Thyroid gland (tissue), 4 donors: Measurements from ENCODE around the gene CD3G. TPM values are rescaled to one million over a fixed set of nuclear protein-coding genes. Genes with fewer than 3 reads are reported as not detected.
A peak's percentile ranks its signal among the peaks of the same experiment; 100 is the strongest.

ENCODE experiments used
- DNase-seq, 2 donors: peaks; one replicate each; pipeline ENCODE4 v3.0.0-alpha.2; 2019
- H3K27ac ChIP-seq, 3 donors: fragments of 200-600 bp; sonication (generic); 1 replicate in 2 of 3; 2 replicates in 1 of 3; pipeline ENCODE4 v1.5.1; 2016 to 2019; ENCODE audit warnings: mild to moderate bottlenecking in 1 of 3, moderate library complexity in 1 of 3
- H3K27me3 ChIP-seq: fragments of 200-600 bp; sonication (generic); one replicate; pipeline ENCODE4 v1.5.1; 2019
- H3K36me3 ChIP-seq, 2 donors: fragments of 200-600 bp; sonication (generic); one replicate each; pipeline ENCODE4 v1.5.1; 2016 to 2019
- H3K4me1 ChIP-seq, 2 donors: fragments of 200-600 bp; sonication (generic); one replicate each; pipeline ENCODE4 v1.5.1; 2017 to 2019
- H3K4me3 ChIP-seq, 3 donors: fragments of 200-600 bp; sonication (generic); replicated peaks in 1 of 3; 1 replicate in 2 of 3; 2 replicates in 1 of 3; pipeline ENCODE4 v1.5.1; 2016; ENCODE audit warnings: mild to moderate bottlenecking in 1 of 3
- H3K9me3 ChIP-seq: fragments of 200-600 bp; sonication (generic); one replicate; pipeline ENCODE4 v1.5.1; 2017
- POLR2A ChIP-seq, 2 donors: fragments of 450-650 bp; IDR thresholded peaks; one replicate each; pipeline ENCODE4 v1.6.1; 2017; ENCODE audit warnings: antibody characterized with exemption in 2 of 2, mild to moderate bottlenecking in 2 of 2, moderate library complexity in 1 of 2
- WGBS, 2 donors: methylation state at CpG; one replicate each; pipeline ENCODE4 v1.1.5; 2017; 5-methylcytosine and 5-hydroxymethylcytosine counted together
- intact Hi-C: fragments of 100-400 bp; cut with DNase I; formaldehyde crosslinking; loops from one replicate; pipeline ENCODE4 v1.15.1; 2023
- total RNA-seq, 4 donors: library from RNA; depleted of rRNA; stranded (reverse); fragments of >200 nt; gene quantifications; one replicate each; pipeline ENCODE4 v1.2.3, GENCODE V29; 2016
- TF ChIP-seq, protein P1 (sequence below), 6 experiments: fragments of 200-600 bp in 3 of 6; fragments of 450-650 bp in 3 of 6; sonication (generic) in 3 of 6; IDR thresholded peaks; one replicate each; pipeline ENCODE4 v1.5.1; 2016 to 2019; ENCODE audit warnings: antibody characterized with exemption in 6 of 6, mild to moderate bottlenecking in 2 of 6, inconsistent platforms in 1 of 6, moderate library complexity in 1 of 6

Gene CD3G
- total RNA-seq, 4 donors from 2014 or later, result 1.2 to 4.3 (median 1.9) TPM

DNA sequence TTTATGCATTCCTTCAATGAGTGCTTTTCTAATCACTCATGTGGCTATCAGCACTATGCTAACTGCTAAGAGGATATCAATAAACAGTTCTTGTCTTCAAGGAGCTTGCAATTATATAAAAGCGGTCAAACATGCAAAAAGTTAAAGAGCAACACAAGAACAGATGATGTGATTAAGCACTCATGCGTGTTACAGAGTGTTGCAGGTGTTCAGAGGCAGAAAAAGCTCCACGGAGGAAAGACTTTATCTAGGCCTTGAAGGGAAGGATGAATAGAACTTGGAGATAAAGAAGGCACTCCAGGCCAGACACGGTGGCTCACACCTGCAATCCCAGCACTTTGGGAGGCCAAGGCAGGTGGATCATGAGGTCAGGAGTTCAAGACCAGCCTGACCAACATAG lies 26.0 kb upstream of the CD3G start:
- WGBS, 2 donors, result 76 to 77% methylated on average over 4 of the region's 4 CpGs
- intact Hi-C loops, result no loop called here
- no peak overlapping the region for H3K4me3 ChIP-seq
- H3K9me3 ChIP-seq, result no peaks in the 10 kb centered on the region
- no peak overlapping the region for H3K27ac ChIP-seq
- DNase-seq, result no peak
- peaks cover 0 to 25% of the 10 kb centered on the region in 2 donors for H3K4me1 ChIP-seq
- TF ChIP-seq, protein P1, sequence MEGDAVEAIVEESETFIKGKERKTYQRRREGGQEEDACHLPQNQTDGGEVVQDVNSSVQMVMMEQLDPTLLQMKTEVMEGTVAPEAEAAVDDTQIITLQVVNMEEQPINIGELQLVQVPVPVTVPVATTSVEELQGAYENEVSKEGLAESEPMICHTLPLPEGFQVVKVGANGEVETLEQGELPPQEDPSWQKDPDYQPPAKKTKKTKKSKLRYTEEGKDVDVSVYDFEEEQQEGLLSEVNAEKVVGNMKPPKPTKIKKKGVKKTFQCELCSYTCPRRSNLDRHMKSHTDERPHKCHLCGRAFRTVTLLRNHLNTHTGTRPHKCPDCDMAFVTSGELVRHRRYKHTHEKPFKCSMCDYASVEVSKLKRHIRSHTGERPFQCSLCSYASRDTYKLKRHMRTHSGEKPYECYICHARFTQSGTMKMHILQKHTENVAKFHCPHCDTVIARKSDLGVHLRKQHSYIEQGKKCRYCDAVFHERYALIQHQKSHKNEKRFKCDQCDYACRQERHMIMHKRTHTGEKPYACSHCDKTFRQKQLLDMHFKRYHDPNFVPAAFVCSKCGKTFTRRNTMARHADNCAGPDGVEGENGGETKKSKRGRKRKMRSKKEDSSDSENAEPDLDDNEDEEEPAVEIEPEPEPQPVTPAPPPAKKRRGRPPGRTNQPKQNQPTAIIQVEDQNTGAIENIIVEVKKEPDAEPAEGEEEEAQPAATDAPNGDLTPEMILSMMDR (IDR thresholded peaks at IDR 0.05), result no peak
- no peak for TF ChIP-seq POLR2A (IDR thresholded peaks at IDR 0.05)
- H3K36me3 ChIP-seq, result no peaks in the 10 kb centered on the region
- H3K27me3 ChIP-seq, result peaks cover under 1% of the 10 kb centered on the region

DNA sequence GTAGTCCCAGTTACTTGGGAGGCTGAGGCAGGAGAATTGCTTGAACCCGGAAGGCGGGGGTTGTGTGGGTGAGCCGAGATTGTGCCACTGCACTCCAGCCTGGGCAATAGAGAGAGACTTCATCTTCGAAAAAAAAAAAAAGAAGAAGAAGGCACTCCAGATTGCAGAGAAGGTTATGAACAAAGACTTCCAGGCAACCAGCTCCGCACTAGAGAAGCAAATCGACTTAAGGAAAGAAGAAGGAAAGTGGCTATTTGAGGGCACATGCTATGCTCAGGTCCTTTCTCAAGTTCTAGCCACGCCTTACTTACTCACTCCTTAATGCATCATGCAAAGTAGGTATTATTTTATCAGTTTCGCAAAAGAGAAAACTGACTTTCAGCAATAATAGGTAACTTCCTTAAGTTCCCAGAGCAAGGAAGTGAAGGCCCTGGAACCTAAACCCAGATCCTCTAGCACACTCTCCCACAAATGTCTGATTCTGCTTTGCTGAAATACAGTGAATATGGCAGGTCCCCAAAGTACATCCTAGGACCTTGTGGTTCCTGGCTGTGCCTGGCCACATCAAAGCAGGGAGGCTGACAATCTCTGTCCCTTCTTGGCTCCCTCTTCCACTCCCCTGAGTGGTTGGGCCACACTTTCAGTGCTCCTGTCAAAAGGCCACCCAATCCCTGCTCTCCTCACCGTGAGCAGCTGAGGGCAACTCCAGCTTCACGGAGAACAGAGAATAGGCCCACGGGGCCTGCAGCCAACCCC lies 25.4 kb upstream of the CD3G start:
- H3K27ac ChIP-seq, result no peak overlapping the region
- H3K4me3 ChIP-seq, result no peak overlapping the region
- no peaks in the 10 kb centered on the region for H3K9me3 ChIP-seq
- intact Hi-C loops, result no loop called here
- H3K4me1 ChIP-seq, result peaks cover 0 to 25% of the 10 kb centered on the region in 2 donors
- H3K27me3 ChIP-seq, result no peaks in the 10 kb centered on the region
- no peak for TF ChIP-seq POLR2A (IDR thresholded peaks at IDR 0.05)
- TF ChIP-seq, protein P1 (IDR thresholded peaks at IDR 0.05), result no peak
- no peak for DNase-seq
- WGBS, 2 donors, result 89 to 93% methylated on average over 11 of the region's 11 CpGs
- H3K36me3 ChIP-seq, result no peaks in the 10 kb centered on the region

DNA sequence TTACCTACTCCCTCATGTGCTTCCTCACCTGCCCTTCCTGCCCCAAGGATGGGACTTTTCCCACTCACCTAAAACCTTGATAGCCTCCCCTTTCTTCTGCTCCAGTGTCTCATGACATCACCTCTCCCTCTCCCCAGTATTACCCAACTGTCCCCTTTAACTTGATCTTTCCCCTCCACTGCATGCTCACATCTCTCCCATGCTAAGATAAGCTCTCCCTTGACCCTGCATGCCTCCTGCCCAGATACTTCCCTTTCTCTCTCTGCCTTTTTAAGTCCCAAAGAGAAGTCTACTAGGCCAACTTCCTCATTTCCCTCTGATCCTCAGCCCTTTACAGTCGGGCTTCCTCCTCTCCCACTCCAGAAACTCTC lies 24.8 kb upstream of the CD3G start:
- Histone ChIP-seq H3K9me3 (no peaks in the 10 kb centered on the region), H3K36me3 (no peaks in the 10 kb centered on the region), H3K27me3 (no peaks in the 10 kb centered on the region), H3K27ac (no peak overlapping the region), H3K4me3 (no peak overlapping the region), H3K4me1 (peaks cover 0 to 25% of the 10 kb centered on the region in 2 donors)
- WGBS, 2 donors, result 20 to 35% methylated on average over 1 of the region's 1 CpG
- TF ChIP-seq POLR2A (IDR thresholded peaks at IDR 0.05), result no peak
- TF ChIP-seq, protein P1 (IDR thresholded peaks at IDR 0.05), result no peak
- DNase-seq, result no peak
- intact Hi-C loops, result no loop called here

DNA sequence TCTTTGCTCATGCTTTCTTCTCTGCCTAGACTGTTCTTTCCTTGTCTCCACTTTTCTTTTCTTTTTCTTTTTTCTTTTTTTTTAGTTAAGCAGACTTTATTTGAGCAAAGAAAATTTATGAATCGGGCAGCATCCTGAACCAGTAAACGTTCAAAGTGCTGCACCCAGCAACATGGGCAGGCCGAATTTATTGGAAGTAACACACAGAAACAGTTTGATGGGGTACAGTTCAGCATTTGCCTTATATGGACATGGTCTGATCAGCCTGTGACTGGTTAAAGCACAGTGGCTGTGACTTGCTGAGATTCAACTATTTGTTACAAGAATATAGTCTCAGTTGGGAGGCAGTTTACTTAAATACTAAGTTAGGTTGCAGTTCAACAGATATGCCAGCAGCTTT lies 23.6 kb upstream of the CD3G start:
- H3K4me3 ChIP-seq, result no peak overlapping the region
- 94 to 95% methylated on average over 3 of the region's 3 CpGs for WGBS, 2 donors
- intact Hi-C loops, result no loop called here
- H3K9me3 ChIP-seq, result no peaks in the 10 kb centered on the region
- peaks cover 0 to 21% of the 10 kb centered on the region in 2 donors for H3K4me1 ChIP-seq
- no peaks in the 10 kb centered on the region for H3K36me3 ChIP-seq
- DNase-seq, result no peak
- TF ChIP-seq, protein P1 (IDR thresholded peaks at IDR 0.05), result no peak
- TF ChIP-seq POLR2A (IDR thresholded peaks at IDR 0.05), result no peak
- no peak overlapping the region for H3K27ac ChIP-seq
- H3K27me3 ChIP-seq, result no peaks in the 10 kb centered on the region

DNA sequence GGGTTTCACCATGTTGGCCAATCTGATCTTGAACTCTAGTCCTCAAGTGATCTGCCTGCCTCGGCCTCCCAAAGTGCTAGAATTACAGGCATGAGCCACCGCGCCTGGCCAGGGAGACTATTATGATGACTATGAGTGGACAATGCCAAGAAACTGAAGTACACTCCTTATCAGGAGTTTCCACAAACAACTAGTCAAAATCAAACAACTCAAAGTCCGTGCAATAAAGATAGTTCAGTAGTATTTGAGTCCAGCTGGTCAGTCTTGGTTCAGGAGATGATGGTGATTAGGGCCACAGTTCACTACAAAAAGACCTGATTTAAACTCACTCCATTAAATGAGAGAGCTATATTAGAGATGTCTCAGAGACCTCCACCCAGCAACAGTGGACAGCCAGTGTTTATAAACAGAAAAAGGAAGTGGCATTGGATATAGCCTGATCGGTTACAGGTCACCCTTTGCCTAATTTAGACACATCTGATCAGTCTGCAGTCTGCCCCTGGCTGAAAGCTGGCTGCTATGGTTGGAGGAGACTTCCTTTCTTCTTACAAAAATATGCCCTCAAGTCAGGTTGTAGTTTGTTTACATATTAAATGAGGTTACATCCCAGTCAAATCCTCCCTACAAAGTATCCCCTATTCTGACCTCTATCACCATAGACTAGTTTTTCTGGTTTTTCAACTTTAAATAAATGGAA lies 22.6 kb upstream of the CD3G start:
- H3K4me3 ChIP-seq, result no peak overlapping the region
- H3K4me1 ChIP-seq, result peaks cover 0 to 21% of the 10 kb centered on the region in 2 donors
- DNase-seq, result no peak
- H3K36me3 ChIP-seq, result no peaks in the 10 kb centered on the region
- H3K27me3 ChIP-seq, result no peaks in the 10 kb centered on the region
- TF ChIP-seq, protein P1 (IDR thresholded peaks at IDR 0.05), result no peak
- no peak for TF ChIP-seq POLR2A (IDR thresholded peaks at IDR 0.05)
- H3K27ac ChIP-seq, result peak overlapping the region in 1 of 3 donors; percentile 30
- intact Hi-C loops, result no loop called here
- WGBS, 2 donors, result 67 to 74% methylated on average over 5 of the region's 5 CpGs
- H3K9me3 ChIP-seq, result no peaks in the 10 kb centered on the region
